Measurements from ENCODE around the gene FAM110D. TPM values are rescaled to one million over a fixed set of nuclear protein-coding genes. Genes with fewer than 3 reads are reported as not detected.

The FAM110D gene
- total RNA-seq, 1 experiment from 2014 or later = not detected

- no peak for DNase-seq
- H3K4me3 Mint-ChIP-seq (ENCODE audit: low read depth, unreplicated experiment) = peak overlapping the region; percentile 50
- intact Hi-C loops (cut with micrococcal nuclease; ENCODE audit: unreplicated experiment) = loop anchor here (2.0 kb wide), 1 partner anchor 17 kb away; the partner anchor contains the start of gene PDIK1L
- peaks cover 30% of the 10 kb centered on the region for H3K4me1 Mint-ChIP-seq (ENCODE audit: low read depth, unreplicated experiment)
- H3K9me3 Mint-ChIP-seq (ENCODE audit: low read depth, unreplicated experiment) = no peaks in the 10 kb centered on the region
- BruUV-seq (replicated peaks) = no TSS peak
- H3K27ac Mint-ChIP-seq (ENCODE audit: unreplicated experiment) = peak overlapping the region; percentile 96
- TF ChIP-seq CTCF (IDR thresholded peaks at IDR 0.05; ENCODE audit: unreplicated experiment) = no peak
- peaks cover 14% of the 10 kb centered on the region for H3K36me3 Mint-ChIP-seq (ENCODE audit: insufficient read depth, unreplicated experiment)
- CTCF ChIA-PET = interaction anchor here (1.5 to 3.2 kb wide), 4 partner anchors 12 to 107 kb away, joined by 4 to 16 read pairs (median 6); partner anchors contain the start of gene CEP85
- no peaks in the 10 kb centered on the region for H3K27me3 Mint-ChIP-seq (ENCODE audit: unreplicated experiment)
Measured at GRCh38 chr1:26127235-26128163, 31.4 kb upstream of the FAM110D start.

- Mint-ChIP-seq H3K9me3 (ENCODE audit: low read depth, unreplicated experiment) (no peaks in the 10 kb centered on the region), H3K4me3 (ENCODE audit: low read depth, unreplicated experiment) (no peak overlapping the region), H3K27ac (ENCODE audit: unreplicated experiment) (no peak overlapping the region), H3K4me1 (ENCODE audit: low read depth, unreplicated experiment) (peaks cover 22% of the 10 kb centered on the region), H3K27me3 (ENCODE audit: unreplicated experiment) (no peaks in the 10 kb centered on the region), H3K36me3 (ENCODE audit: insufficient read depth, unreplicated experiment) (peaks cover 8% of the 10 kb centered on the region)
- CTCF ChIA-PET = interaction anchor here (0.6 kb wide), 1 partner anchor 40 kb away, joined by 4 read pairs; the partner anchor contains the start of gene ZNF593
- DNase-seq = no peak
- TF ChIP-seq CTCF (IDR thresholded peaks at IDR 0.05; ENCODE audit: unreplicated experiment) = no peak
- BruUV-seq (replicated peaks) = no TSS peak
- intact Hi-C loops (cut with micrococcal nuclease; ENCODE audit: unreplicated experiment) = no loop called here
Measured at GRCh38 chr1:26129778-26130177, 29.1 kb upstream of the FAM110D start.

- peaks cover 22% of the 10 kb centered on the region for H3K4me1 Mint-ChIP-seq (ENCODE audit: low read depth, unreplicated experiment)
- no peak overlapping the region for H3K4me3 Mint-ChIP-seq (ENCODE audit: low read depth, unreplicated experiment)
- H3K36me3 Mint-ChIP-seq (ENCODE audit: insufficient read depth, unreplicated experiment) = peaks cover 8% of the 10 kb centered on the region
- H3K9me3 Mint-ChIP-seq (ENCODE audit: low read depth, unreplicated experiment) = no peaks in the 10 kb centered on the region
- no peak overlapping the region for H3K27ac Mint-ChIP-seq (ENCODE audit: unreplicated experiment)
- CTCF ChIA-PET = no interaction called here
- TF ChIP-seq CTCF (IDR thresholded peaks at IDR 0.05; ENCODE audit: unreplicated experiment) = no peak
- no peak for DNase-seq
- intact Hi-C loops (cut with micrococcal nuclease; ENCODE audit: unreplicated experiment) = no loop called here
- BruUV-seq (replicated peaks) = no TSS peak
- no peaks in the 10 kb centered on the region for H3K27me3 Mint-ChIP-seq (ENCODE audit: unreplicated experiment)
Measured at GRCh38 chr1:26130695-26131094, 28.2 kb upstream of the FAM110D start.

GRCh38 chr1:26132128-26132833 is 26.6 kb upstream of the FAM110D start:
- intact Hi-C loops (cut with micrococcal nuclease; ENCODE audit: unreplicated experiment) = no loop called here
- no TSS peak for BruUV-seq (replicated peaks)
- H3K27me3 Mint-ChIP-seq (ENCODE audit: unreplicated experiment) = no peaks in the 10 kb centered on the region
- CTCF ChIA-PET = interaction anchor here (0.7 kb wide), 1 partner anchor 309 kb away, joined by 3 read pairs; no protein-coding TSS in a partner anchor
- peaks cover 20% of the 10 kb centered on the region for H3K4me1 Mint-ChIP-seq (ENCODE audit: low read depth, unreplicated experiment)
- no peak overlapping the region for H3K4me3 Mint-ChIP-seq (ENCODE audit: low read depth, unreplicated experiment)
- H3K27ac Mint-ChIP-seq (ENCODE audit: unreplicated experiment) = no peak overlapping the region
- H3K36me3 Mint-ChIP-seq (ENCODE audit: insufficient read depth, unreplicated experiment) = no peaks in the 10 kb centered on the region
- no peak for TF ChIP-seq CTCF (IDR thresholded peaks at IDR 0.05; ENCODE audit: unreplicated experiment)
- no peak for DNase-seq
- H3K9me3 Mint-ChIP-seq (ENCODE audit: low read depth, unreplicated experiment) = no peaks in the 10 kb centered on the region
